HG03571 (cell line): ENCODE data around the gene NANS.

Experiments
- ATAC-seq: cut with Tn5 transposase; IDR thresholded peaks from one replicate; pipeline ENCODE4 v1.9.1; 2021; ENCODE audit not compliant: unreplicated experiment

Gene NANS

DNA sequence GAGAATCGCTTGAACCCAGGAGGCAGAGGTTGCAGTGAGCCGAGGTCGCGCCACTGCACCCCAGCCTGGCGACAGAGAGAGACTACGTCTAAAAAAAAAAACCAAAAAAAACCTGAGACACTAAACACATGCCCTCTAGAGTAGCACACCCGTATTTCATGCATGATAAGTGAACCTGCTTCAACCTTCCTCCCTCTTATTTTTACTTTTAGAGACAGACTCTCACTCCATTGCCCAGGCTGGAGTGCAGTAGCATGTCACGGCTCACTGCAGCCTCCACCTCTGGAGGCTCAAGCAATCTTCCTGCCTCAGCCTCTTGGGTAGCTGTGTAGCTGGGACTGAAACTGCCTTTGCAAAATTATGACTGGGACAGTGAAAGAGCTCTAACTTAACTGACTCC, 17.6 kb upstream of the NANS start:
- peak; percentile 30 for ATAC-seq

DNA sequence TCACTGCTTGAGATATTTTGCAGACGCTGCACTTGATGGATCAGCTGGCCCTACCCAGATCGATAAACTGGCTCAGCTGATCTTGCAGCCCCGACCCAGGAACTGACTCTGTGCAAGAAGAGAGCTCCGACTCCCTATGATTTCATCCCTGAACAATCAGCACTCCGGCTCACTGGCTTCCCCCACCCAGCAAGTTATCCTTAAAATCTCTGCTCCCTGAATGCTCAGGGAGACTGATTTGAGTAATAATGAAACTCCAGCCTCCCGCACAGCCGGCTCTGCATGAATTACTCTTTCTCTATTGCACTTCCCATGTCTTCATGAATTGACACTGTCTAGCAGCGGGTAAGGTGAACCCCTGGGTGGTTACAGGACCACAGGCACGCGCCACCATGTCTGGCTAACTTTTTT, 16.9 kb upstream of the NANS start:
- ATAC-seq: no peak

DNA sequence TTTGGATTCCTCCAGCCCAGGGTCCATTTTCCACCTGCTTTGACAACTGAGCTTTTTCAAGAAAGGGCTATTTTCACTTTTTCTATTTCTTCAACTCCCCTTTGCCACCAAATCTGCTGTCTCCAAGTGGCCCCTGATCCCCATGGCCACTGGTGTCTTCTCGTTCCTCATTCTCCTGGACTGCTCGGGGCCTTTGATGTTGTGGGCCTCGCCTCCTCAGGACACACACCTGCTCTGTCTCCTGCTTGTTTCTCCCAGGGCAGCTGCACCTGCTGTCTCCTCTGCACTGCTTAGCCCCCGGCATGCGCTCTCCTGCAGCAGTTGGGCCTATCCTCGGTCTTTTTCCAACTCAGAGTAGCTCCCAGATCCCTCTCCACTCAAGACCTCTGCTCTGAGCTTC, 16.3 kb upstream of the NANS start:
- ATAC-seq: no peak

DNA sequence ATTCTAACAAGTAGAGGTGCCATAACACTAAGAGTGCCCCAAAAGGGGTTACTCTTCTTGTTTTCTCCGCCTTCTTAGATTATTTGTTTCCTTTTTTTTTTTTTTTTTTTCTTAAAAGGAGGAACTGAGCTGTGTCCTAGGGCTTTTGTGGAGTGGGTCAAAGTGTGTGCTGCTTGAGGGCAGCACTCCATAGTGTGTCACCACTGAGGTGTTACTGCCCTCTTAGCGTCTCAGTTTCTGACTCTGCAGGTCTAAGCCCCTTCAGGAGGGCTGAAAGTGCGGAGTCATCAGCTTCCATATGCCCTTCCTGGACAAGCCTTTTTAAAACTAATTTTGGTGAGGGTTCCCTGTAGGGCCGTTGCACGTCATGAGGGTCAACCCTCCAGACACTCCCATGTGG, 12.6 kb upstream of the NANS start:
- no peak for ATAC-seq

DNA sequence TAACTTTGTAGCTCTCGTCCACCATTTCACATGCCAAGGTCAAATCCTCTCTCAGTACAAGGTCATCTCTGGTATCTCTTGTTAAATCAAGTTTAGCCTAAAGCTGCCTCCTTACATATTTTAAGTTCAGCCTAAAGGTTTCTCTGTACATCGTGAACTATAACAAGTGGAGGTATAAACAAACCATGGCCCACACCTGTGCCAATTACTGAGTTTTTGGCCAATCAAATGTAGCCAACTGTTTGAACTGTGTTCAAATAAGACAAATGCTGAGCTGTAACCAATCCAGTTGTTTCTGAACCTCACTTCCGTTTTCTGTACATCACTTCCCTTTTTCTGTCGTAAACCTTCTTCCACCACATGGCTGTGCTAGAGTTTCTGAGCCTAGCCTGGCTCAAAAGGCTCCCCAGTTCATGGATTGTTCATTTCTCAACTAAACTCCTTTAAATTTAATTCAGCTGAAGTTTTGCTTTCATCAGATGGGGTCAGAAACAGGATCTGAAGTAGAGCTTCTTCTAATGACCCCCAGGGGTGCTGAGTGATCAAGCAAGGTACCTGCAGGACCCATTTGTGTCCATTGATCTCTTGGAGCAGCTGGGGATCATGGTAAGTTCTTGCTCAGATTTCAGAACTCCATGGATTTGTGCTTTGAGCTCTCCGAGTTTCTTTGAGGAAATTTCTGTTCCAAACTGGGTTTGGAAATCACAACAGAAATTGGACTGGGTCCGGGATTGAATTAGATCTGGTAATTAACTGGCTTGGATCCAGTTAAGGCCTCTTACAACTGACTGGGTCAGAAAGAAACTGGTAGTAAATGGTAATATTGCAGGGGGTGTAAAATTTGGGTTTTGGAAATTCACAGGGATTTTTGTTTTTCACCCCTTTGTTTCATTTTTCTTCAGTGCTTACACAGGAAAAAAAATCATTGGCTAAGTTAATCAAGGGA, 11.0 kb upstream of the NANS start:
- peak; percentile 90 for ATAC-seq

DNA sequence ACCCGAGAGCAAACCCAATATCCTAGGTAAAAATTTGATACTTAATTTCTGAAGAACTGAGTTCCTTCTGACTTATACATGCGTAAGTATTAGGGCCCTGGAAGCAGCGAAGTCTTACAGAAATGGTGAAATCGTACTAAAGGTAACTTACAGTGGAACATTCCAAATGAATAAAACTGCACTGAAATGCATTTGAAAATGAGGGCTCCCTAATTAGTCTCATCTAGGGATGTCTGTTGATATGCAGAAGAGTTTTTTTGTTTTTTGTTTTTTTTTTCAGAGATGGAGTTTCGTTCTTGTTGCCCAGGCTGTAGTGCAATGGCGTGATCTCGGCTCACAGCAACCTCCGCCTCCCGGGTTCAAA, 10.4 kb upstream of the NANS start:
- ATAC-seq: no peak

DNA sequence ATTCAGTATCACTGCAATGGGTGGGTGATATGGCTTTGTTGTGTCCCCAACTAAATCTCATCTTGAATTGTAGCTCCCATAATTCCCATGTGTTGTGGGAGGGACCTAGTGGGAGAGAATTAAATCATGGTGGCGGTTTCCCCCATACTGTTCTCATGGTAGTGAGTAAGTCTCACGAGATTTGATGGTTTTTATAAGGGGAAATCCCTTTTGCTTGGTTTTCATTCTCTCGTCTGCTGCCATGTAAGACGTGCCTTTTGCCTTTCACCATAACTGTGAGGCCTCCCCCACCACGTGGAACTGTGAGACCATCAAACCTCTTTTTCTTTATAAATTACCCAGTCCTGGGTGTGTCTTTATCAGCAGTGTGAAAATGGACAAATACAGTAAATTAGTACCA, 9.5 kb upstream of the NANS start:
- ATAC-seq: no peak

DNA sequence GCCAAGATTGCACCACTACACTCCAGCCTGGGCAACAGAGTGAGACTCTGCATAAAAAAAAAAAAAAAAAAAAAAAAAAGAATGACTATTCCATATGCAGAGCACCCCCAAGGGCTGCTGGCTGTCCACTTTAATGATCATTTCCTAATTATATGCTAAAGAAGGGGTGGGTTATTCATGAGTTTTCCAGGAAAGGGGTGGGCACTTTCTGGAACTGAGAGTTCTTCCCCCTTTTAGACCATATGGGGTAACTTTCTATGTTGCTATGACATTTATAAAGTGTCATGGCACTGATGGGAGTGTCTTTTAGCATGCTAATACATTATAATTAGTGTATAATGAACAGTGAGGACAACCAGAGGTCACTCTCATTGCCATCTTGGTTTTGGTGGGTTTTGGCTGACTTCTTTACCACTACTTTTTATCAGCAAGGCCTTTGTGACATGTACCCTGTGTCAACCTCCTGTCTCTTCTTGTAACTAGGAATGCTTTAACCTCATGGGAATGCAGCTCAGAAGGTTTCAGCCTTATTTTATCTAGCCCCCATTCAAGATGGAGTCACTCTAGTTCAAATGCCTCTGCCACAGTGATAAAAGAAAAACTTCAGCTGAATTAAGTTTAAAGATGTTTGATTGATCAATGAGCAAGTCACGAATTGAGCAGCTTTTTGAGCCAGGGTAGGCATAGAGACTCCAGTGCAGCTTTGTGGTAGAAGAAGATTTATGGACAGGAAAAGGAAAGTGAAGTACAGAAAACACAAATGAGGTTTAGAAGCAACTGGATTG, 7.1 kb upstream of the NANS start:
- no peak for ATAC-seq

DNA sequence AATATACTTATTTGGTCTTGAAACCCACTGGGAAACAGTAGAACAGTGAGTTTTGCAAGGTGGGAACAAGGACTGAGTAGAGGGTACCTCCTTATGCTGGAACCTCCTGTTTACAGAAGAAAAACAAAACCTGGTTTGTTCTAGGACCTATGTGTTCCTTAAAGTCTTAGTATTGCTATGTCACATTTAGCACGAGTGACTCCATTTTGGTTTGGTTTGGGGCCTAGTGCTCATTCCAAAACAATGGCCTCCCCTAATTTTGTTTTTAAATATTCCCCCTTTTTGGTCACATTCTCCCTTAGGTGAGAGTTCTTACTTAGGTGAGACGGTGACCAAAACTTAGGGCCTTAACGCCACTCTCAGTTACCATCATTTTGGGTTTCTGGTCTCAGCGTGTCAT, 6.2 kb upstream of the NANS start:
- no peak for ATAC-seq

DNA sequence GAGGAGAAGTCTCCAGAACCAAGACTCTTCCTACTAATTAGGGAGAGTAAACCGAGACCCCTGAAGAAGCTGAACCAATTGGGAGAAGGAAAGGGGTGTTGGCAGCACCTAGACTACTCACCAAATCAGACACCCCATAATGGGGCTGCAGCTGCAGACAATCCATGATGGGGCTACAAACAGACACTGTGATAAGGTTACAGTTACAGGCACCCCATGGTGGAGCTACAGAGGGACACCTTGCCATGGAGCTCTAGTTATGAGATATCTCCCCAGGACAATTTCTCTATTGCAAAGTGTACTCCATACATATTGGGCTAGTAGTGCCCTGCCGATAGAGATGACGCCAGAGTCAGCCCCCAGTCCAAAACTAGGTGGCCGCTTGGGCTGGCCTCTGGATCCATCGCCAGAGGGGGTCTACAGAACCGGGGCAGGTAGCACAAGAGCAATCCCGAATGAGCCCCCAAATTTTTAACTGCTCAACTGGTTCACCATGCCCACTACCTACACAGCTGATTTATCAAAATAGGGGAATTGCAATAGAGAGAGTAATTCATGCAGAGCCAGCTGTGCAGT, 2.1 kb upstream of the NANS start:
- no peak for ATAC-seq

DNA sequence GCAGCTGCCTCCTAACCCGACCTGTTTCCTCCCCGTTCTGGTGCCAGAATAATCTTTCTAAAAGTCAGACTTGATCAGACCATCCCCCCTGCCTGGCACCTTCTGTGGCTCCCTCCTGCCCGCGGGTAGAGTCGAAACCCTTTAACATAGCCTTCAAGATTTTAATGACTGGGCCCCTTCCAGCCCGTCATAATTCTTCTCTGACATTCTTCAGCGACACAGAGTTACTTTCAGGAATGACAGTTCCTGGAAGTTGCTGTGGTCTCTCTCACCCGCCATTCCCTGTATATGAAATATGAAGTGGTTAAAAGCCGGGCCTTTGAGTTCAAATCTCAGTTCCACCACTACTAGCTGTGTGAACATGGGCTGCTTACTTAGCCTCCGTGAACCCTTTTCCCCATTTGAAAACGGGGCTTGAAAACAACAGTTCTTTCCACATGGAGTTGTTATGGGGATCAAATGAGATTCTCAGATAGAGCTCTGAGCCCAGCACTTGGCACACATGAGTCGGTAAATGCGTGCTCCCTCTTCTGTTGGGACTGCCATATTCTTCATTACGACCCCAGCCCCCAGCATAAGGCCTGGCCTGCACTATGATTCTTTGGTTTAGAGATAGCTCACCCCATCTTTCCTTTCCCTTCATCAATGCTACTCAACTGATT, 737 bp downstream of the NANS start:
- no peak for ATAC-seq

DNA sequence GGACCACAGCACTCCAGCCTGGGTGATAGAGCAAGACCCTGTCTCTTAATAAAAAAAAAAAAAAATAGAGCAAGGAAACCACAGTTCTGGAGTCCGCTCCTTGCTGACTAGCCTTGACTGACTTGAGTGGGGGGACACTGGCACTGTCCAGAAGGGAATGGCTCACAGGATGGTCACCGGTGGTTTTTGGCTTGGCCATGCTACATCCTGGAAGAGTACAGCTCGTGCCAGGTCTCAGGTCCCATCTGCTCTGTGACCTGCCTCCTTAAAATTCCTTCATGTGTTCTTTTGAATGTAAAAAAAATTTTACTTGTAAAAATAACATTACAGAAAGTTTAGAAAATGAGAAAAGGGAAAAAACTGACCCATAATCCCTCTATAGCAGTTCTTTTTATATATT, 5.6 kb downstream of the NANS start:
- no peak for ATAC-seq

DNA sequence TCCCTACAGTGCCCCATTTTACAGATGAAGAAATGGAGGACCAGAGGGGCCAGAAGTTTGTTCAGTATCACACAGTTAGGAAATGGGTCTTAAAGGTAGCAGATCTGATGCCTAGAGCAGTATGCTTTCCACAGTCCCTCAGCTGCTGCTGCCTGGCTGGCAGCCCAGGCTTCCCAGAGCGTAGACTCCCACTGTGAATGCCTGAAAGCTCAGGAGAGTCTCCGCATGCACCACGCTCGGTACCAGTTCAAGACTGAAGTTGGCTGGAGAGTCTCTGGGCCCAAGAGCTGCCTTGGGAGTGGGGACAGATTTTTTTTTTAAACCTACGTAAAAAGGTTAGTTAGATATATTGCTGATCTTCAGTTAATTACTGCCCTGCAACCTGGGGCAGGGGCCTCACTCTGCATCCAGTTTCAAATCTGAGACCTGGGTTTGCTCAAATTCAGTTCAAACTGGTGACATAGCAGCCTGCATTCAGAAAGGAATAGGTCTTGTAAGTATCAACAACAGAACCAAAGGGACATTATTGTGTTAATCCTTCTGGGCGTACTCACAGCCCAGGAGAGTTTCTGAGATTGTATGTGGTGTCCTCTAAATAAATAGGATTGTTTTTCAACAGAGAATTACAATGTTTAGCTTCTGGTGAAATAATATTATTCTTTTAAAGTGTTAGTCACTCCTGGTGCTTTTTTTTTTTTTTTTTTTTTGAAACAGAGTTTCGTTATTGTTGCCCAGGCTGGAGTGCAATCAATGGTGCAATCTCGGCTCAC, 8.3 kb downstream of the NANS start:
- ATAC-seq: no peak

DNA sequence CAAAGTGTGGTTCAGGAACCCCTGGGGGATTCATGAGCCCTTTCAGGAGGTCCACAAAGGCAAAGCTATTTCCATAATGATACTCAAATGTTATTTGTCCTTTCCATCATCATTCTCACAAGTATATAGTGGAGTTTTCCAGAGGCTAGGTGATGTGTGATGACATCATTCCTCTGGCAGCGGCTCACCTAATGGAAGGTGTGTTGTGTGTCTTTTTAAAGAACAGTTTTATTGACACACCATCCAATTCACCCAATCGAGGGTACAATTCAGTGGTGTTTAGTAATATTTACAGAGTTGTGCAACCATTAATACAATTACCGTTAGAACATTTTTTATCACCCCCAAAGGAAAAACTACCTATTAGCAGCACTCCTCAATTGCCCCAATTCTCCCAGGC, 9.7 kb downstream of the NANS start:
- no peak for ATAC-seq

DNA sequence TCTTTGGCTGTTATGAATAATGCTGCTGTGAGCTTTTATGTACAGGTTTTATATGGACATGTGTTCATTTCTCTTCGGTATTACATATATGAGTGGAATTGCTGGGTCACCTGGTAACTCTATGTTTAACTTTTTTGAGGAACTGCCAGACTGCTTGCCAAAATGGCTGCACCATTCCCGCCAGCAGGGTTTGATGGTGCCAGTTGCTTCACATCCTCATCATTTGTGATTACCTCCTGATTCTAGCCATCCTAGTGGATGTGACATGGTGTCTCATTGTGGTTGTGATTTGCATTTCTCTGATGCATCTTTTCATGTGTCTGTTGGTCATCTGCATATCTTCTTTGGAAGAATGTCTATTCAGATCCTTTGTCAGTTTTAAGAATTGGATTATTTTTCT, 10.7 kb downstream of the NANS start:
- no peak for ATAC-seq

DNA sequence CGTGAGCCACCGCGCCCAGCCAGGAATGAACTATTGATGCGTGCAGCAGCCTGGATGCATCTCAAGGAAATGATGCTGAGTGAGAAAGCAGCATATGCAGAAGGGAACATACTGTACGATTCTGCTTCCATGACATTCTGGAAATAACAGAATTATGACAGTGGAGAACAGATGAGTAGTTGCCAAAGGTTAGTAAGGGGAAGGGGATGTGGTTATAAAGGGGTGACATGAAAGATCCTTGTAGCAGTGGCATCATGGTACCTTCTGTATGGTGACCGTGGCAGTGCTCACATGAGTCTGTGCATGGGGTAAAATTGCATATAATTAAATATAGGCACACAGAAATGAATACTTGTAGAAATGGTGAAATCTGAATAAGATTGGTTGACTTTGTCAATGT, 13.0 kb downstream of the NANS start:
- no peak for ATAC-seq

DNA sequence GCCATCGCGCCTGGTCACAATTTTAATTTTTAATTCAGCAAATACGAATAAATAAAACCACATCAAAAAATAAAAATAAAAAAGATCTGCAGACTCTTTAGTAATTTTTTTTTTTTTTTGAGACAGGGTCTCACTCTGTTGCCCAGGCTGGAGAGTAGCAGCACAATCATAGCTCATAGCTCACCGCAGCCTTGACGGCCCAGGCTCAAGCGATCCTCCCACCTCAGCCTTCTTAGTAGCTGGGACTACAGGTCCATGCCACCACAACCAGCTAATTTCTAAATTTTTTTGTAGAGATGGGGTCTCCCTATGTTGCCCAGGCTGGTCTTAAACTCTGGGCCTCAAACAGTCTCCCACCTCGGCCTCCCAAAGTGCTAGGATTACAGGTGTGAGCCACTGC, 14.2 kb downstream of the NANS start:
- ATAC-seq: no peak

DNA sequence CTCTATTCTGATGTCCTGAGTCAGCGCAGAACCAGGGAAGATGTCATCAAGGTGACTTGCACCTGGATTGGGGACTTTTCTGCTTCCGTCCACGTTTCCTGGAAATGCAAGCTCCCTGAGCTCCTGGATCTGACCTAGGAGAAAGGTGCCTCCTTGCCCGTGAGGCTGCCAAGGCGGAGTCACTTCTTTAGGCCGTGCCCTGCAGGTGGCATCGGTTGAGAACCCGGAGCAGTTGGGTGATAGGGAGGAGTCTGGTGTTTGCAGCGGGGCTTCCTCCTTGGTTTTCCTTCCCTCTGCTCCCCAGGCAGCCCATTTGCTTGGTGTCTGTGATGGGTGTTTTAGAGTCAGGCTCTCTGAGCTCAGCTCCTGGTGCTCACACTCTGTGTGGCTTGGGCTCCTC, 15.2 kb downstream of the NANS start:
- no peak for ATAC-seq

DNA sequence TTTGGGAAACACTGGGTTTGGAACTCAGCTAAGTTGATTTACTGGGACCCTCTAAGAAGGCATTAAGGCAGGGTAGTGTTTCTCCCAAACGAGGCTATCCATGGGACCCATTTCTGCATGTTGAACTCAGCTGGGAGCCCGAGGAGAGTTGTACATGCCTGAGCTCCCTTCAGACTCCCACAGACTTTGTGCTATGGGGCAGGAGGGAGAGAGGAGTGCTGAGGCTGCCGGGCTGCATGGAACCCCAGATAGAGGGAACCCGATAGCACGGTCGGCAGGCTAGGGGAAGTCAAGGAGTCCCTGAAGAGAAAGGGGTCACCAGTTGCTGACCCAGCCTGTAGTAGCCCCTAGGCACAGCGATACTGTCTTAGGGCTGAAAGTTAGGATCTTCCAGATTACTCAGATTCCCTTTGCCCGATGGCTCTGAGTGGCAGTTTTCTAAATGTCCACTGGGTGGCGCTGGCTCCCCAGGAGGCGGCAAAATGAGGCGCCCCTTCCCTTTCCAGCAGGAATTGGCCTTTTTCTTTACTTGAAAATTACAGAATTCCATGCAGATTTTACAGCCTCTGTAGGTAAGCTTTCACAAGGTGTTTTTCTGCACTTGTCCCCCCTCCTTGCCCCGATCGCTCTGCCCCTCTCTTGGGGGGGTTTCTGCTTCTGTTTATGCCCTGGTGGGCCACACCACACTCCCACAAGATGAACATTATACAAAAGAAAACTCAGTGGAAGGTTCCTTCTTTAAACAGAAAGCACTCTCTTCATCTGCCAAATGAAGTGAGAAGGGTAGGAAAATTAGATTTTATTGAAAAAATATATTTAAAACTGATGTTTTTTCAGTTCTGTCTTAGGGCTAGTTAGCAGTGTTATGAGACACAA, 17.8 kb downstream of the NANS start:
- no peak for ATAC-seq

DNA sequence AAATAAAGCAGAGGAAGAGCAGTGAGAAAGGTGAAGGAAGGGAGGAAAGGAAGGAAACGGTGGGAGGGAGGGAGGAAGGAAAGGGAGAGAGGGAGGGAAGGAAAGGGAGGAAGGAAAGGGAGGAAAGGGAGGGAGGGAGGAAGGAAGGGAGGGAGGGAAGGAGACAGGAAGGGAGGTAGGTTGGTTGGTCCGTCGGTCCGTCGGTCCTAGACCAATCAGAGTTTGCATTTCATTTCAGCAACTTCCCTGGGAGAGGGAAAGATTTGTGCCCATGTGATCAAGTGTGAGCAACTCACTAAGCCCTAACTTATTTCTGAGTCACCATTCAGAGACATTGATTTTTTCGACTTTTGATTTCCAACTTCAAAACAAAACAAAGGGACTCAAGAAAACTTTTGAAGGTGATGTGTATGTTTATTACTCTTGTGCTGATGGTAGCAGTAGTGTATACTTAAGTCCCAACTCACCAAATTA, 18.8 kb downstream of the NANS start:
- ATAC-seq: no peak
